HG02642 (cell line): ENCODE results near the gene TRA2A.
A peak's percentile ranks its signal among the peaks of the same experiment; 100 is the strongest.
"Not testable (repeated sequence)": the region's sequence is repeated elsewhere in the genome, so short reads cannot be mapped to it uniquely, and the experiment has no call there.

Experiments
- ATAC-seq: cut with Tn5 transposase; IDR thresholded peaks from one replicate; pipeline ENCODE4 v1.9.1; 2021; ENCODE audit warnings: mild to moderate bottlenecking; ENCODE audit not compliant: unreplicated experiment, poor library complexity

Gene TRA2A

DNA sequence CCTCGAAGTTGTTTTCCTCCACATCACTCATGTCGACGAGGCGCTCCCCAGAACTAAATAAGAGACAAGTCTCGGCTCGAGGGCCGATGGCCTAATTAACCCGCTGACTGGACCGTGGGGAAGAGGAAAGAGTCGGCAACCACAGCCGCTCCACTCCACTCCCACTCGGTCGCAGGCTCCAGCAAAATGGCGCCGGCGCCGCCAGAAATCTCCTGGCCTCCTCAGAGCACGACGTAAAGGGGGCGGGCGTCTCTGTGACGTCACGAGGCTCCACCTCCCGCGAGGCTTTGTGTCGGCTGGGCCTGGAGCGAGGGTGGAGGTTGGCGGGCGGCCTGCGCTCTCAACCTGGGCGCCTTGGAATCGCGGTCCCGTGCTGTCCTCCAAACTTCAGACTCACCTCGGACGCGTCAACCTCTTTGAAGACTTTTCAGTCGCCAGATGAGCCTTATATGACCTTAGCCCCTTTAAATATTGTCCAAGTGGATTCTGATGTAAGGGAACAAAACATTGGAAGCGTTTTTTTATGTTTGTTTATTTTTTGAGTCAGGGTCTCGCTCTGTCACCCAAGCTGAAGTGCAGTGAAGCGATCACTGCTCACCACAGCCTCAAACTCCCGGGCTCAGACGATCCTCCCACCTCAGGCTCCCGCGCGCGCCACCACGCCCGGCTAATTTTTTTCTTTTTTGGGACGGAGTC is at the start of gene TRA2A:
Gene TRA2A, minus strand, starts transcription at position 188 of the 696 bp plus-strand sequence. Its CDS starts 157 bp downstream, at position 31.
- peak; percentile 94 for ATAC-seq

DNA sequence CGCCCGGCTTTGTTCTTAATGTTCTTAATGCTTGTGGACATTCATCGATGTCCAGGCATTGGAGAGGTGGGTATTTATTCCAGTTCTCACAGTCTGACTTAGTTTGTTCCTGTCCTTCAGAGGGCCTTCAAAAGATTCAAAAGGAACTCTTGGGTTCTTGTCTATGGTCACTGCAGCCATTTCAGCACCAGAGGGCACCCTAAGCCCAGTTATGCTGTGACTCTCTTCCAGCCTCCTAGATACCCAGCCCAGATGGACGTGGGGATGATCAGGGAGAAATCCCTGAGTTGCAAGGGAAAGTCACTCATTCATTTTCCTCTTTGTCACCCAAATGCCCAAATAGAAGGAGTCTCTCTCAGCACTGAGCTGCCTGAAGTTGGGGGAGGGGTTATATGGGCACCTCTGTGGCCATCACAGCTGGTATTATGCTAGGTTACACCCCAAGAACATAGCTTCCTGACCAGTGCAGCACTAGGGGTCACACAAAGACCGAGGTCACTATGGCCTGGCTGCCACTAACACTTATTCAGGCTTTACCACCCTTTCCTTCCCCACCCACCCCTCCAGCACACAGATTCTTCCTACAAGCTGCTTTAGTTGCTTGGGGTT is 38.9 kb upstream of the TRA2A start:
- ATAC-seq, result peak; percentile 89

- no peak for ATAC-seq
Observed at GRCh38 chr7:23558303-23558702, 26.5 kb upstream of the TRA2A start.

GRCh38 chr7:23547662-23548061 is 15.9 kb upstream of the TRA2A start:
- no peak for ATAC-seq

GRCh38 chr7:23546897-23547572 is 15.3 kb upstream of the TRA2A start:
- peak; percentile 68 for ATAC-seq

GRCh38 chr7:23545493-23545892 is 13.7 kb upstream of the TRA2A start:
- ATAC-seq, result no peak

DNA sequence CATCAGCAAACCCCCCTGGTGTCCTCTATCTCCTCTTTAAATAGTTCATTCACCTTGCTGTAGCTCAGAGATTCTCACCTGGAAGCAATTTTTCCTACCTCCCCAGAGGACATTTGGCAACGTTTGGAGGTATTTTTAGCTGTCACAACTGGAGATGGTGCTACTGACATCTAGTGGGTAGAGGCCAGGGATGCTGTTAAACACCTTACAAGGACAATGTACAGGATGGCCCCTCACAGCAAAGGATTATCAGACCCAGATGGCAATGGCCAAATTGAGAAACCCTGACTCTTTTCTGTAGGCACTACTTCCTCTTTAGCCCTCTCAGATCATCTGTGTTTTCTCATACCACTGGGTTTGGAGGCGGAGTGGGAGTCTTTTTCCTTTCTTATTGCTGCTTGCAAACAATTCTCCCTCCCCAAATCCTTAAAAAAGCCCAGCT is 13.2 kb upstream of the TRA2A start:
- peak; percentile 73 for ATAC-seq

DNA sequence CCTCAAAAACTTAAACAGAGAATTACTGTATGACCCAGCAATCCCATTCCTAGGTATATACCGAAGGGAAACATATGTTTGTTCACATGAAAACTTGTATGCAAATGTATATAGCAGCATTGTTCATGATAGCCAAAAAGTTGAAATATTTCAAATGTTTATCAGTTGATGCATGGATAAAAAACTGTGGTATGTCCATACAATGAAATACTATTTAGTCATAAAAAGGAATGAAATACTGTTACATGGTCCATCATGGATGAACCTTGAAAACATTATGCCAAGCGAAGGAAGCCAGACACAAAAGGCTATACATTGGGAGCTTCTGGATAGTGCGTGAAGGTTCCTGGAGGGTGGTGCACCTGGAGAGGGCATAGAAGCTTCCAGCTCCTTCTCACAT is 11.0 kb upstream of the TRA2A start:
- ATAC-seq, result no peak

- peak; percentile 58 for ATAC-seq
Observed at GRCh38 chr7:23539494-23539907, 7.7 kb upstream of the TRA2A start.

DNA sequence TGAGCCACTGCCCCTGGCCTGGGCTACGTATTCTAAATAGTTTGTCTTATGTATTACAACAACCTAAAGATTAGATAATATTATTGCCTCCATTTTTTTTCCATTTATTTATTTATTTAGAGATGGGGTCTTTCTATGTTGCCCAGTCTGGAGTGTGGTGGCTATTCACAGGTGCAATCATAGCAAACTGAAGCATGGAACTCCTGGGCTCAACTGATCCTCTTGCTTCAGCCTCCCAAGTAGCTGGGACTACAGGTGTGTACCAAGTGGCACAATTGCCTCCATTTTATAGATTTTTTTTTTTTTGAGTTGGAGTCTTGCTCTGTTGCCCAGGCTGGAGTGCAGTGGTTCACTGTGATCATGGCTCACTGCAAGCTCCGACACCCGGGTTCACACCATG is 6.5 kb upstream of the TRA2A start:
- no peak for ATAC-seq

DNA sequence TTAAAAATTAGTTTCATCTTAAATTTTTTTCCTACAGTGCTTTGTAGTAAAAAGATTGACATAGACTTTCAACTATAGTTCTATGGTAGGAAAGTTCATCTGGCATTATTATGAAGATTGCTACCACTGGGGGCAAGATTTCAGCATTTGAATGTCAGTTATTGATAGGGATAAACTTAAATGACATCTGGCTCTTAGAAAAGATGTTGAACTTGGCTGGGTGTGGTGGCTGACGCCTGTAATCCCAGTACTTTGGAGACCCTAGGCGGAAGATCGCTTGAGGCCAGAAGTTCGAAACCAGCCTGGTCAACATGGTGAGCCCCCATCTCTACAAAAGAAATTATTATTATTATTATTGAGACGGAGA is 1.4 kb upstream of the TRA2A start:
- no peak for ATAC-seq

- no peak for ATAC-seq
Observed at GRCh38 chr7:23532490-23533237, 883 bp upstream of the TRA2A start.

DNA sequence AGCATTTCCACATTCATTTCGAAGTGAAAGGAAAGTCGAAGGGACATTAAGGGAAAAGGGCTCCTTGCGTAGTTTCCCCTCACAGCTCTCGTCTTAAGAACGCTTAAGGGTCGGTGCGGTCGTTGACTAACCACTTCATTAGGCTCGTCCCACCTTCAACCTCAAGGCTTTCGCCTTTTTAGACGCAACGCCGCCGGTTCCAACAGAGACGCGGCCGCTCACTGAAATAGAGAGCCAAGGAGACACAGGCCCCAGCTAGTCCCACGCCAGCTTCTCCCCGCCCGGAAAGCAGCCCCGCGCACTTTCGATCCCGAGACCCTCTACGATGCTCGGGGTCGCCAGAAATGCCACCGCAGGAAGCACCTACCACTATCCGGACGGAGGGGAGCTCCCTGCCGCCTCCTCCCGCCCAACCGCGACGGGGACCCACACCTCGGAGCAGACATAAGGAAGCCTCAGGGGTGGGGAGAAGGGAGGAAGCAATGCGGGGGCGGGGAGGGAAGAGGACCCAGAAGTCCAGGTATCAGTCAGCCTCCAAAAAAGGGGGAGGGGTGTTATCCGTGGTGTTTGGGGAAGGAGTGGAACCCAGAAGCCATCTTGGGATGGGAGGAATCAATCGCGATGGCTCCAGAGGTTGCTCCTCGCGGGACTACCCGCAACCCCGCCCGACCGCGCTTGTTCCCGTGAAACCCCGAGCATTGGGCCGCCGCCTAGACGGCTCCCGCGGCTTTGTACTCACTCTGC is 559 bp downstream of the TRA2A start:
- peak; percentile 37 for ATAC-seq

DNA sequence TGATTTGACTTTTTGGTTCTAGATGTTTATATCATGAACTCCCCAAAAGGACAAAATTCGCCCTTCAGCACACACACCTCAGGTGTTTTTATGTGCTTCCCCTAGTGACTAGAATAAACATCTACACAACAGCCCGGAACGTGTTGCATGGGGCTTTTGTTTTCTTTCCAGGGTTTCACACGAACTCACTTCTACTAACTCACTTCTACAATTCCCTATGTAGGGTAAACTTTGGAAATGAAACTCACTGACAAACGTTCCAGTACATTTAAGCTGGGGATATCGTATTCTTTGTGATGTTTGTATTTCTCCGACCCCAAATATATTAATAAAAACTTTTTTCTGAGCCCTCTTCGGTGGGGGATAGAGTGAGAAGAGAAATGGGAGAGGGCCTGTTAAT is 1.4 kb downstream of the TRA2A start:
- peak; percentile 22 for ATAC-seq

DNA sequence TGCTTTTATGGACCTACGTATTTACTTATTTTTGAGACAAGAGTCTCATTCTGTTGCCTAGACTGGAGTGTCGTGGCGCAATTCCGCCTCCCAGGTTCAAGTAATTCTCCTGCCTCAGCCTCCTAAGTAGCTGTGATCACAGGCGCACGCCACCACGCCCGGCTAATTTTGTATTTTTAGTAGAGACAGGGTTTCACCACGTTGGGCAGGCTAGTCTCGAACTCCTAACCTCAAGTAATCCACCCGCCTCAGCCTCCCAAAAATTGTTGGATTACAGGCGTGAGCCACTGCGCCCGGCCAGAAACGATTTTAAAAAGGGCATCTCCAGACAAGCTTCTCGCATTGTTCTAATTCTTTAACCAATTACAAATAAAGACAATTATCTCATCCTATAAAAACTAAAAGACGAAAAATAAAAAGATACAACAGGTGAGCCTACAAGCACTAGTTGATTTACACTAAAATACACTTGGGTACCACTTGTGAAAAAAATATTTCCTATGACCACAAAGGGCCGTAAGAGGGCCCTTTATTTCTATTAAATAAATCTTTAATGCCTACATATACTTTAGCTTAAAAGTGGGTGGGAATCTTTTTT is 2.4 kb downstream of the TRA2A start:
- ATAC-seq, result no peak

DNA sequence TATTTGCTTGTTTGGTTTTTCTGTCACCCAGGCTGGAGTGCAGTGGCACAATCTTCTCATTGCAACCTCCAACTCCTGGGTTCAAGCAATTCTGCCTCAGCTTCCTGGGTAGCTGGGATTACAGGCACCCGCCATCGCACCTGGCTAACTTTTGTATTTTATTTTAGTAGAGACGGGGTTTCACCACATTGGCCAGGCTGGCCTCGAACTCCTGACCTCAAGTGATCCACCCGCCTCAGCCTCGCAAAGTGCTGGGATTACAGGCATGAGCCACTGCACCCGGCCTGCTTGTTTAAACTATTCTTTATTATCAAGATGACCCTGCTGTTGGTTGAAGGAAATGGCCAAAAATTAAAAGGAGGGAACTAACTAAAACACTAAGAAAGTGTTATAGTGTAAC is 6.2 kb downstream of the TRA2A start:
- ATAC-seq, result not testable (repeated sequence)

- ATAC-seq, result no peak
Observed at GRCh38 chr7:23524473-23524872, 7.3 kb downstream of the TRA2A start.

- ATAC-seq, result peak; percentile 51
Observed at GRCh38 chr7:23523486-23524075, 8.2 kb downstream of the TRA2A start.

- no peak for ATAC-seq
Observed at GRCh38 chr7:23520582-23520981, 11.2 kb downstream of the TRA2A start.
